ENCODE measurements around the gene MAJIN.

The MAJIN gene

GRCh38 chr11:64931290-64931689 is 40.6 kb downstream of the MAJIN start:
- no peak for DNase-seq

DNA sequence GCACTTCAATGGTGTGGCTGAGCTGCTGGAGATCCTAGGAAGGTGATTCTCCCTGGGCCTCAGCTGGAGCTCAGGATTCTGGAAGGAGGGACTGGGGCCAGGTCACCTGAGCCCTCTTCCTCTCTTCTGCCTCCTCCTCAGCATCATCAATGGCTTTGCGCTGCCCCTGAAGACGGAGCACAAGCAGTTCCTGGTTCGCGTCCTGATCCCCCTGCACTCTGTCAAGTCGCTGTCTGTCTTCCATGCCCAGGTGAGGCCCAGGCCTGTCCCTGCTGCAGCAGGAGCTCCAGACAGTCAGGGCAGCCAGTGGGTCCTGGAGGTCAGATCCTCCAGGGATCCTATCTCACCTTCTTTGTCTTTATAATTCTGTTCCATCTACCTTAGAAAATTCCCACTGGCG is 41.6 kb downstream of the MAJIN start:
- no peak for DNase-seq

DNA sequence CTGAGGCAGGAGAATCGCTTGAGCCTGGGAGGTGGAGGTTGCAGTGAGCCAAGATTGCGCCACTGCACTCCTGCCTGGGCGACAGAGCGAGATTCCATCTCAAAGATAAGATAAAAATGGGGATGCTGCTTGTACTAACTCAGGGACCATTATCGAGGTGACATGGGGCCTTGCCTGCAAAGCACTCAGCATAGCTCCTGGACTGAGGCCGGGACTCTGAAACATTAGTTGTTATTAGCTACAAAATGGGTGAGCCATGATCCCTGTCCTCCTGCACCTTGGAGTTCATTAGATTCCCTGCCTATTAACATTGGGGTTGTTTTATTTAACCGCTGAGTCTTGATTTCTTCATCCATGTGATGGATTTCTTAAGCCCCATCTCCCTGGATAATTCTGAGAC is 42.3 kb downstream of the MAJIN start:
- DNase-seq, result no peak

DNA sequence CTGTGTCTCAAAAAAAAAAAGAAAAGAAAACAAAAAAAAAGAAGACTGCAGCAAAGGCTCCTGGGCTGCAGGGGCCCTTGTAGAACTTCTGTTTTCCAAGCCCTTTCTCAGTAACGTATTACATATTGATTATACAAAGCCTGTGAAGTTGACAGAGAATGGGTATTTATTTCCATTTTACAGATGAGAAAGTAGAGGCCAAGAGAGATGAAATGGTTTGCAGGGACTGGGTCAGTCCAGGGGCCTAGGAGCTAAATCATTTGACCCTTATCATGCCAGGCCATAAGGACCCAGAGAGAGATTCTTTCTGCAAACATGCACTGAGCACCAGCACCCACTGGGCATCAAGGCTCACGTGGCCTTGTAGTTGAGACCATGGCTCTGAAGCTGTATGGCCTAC is 43.0 kb downstream of the MAJIN start:
- no peak for DNase-seq

GRCh38 chr11:64926689-64927088 is 45.2 kb downstream of the MAJIN start:
- no peak for DNase-seq

GRCh38 chr11:64925536-64926436 is 46.1 kb downstream of the MAJIN start:
- no peak for DNase-seq

DNA sequence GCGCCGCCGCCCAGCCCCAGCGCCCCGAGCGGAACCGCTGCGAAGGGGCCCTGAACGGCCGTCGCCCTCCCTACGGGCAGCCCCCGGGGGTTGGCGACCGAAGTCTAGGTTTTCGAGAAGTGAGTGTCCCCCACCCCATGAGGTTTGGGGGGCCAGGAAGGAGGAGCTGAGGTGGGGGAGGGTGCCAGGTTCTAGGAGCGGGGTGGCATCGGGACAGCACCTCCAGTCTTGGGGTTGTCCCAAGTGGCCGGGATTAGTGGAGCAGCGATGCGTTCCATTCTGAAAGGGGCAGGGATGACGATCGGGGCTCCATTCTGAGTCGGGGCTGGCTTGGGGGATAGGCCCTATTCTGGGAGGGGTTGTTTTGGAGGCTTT is 47.0 kb downstream of the MAJIN start:
- no peak for DNase-seq

DNA sequence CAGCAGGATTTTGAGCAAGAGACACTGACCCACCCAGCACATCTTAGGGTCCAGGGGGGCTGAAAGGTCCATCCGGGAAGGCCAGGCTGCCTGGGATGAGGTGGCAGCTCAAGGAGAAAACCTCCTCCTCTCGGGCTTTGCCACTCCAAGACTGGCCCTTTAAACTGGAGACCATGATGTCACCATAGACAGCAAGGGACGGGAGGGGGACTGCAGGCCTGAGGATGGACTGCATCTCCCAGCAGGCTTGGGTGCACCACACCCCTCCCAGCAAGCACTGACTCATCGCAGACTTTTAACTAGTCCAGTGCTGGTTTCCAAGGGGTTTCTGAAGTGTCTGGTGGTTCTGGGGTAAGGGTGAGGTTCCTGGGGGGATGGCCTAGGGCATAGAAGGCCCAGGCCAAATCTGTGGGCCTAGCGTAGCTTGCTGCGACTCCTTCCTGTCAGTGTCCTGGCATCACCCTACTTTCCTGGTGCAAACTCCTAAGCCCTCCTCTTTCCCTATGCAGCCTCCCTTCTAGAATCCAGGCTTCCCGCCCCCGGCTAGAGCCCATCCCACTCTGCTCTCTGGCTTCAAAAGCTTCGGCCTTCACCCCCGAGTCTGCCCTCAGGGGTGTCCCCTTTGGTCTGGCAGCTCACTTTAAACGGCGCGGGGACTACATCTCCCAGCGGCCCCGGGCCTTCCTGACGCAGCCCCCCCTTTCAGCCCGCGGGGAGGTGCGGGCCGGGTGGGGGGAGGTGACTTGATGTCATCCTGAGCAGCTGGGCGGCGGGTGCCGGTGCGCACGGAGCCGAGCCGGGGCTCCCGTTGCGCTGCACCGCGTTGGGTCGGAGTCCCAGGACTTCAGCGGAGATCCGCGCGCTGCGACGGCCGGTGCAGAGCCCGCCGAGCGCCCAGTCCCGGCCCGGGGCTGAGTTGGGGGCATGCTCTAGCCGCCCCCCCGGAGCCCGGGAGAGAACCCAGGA is 47.7 kb downstream of the MAJIN start, which contains the start of gene PPP2R5B:
Gene PPP2R5B, plus strand, starts transcription at position 746 of the 966 bp plus-strand sequence. CDS start 1,046 bp downstream, outside the sequence.
- DNase-seq, result peak; percentile 92 to 94

DNA sequence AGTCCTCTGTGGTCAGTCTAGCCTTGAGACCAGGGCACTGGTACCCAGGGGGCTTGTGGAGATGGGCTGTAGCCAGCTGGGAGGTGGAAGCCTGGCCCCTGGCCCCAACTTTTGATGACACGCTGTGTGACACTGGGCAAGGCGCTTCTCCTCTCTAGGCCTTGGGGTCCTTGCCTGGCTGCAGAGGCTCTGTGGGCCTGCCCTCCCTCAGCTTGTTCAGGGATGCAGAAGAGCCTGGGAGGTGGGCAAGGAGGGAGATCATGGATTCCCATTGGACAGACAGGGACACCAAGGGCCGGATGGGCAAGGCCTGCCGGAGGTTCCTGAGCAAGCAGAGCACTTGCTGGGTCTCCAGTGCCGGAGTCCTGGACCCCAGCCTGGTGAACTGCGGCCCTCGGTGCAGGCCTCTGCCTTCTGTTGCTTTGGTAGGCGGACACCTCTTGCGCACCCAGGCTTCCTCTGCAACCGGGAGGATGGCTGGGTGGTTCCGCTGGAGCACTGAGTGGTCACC is 48.7 kb downstream of the MAJIN start:
- no peak for DNase-seq

DNA sequence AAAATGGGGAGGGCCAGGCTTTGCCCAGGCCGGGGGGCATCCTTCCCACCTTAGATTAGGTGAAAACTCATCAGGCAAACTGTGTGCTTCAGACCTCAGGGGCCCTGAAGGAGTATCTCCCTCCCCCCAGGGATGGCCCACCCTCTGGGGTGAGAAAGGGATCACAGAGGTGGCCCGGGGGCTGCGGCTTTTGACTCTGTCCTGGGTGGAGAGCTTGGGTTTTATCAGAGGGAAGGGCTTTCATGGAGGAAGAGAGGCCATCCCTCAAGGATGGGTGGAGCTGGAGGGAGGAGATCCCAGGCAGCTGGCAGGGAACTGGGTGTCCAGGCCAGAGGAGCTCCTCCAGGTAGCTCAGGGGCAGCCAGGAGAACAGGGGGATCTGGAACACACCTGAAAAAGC is 50.5 kb downstream of the MAJIN start:
- DNase-seq, result no peak

DNA sequence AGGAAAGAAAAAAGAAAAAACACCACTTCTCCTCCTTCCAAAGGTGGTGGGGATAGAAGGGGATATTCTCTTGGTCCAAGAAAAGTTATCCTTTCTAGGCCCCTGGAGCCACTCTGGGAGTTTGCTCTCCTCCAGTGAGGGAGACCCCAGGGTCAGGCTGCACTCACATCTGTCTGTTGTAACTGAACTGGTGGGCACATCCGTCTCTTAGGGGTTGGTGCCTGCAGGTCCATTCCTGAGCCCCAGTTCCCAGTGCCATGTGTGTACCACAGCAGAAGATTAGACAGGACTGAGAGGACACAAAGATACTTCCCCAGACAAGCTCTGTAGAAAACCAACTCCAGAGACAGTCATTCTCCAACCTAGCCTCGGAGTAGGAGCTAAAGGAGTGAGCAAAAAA is 51.8 kb downstream of the MAJIN start:
- DNase-seq, result no peak

DNA sequence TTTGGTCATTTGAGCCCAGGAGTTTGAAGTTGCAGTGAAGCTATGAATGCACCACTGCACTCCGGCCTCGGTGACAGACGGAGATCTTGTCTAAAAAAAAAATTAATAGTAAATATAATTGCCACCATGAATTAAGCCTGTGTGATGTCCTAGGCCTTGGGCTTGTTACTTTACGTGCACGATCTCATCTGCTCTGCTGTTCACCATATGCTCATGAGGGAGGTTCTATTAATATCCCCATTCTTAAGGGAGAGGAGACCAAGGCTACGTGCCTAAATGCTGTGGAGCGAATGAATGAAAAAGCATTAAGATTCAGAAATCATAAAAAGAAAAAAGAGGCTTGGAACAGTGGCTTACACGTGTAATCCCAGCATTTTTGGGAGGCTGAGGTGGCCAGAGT is 52.3 kb downstream of the MAJIN start:
- no peak for DNase-seq

DNA sequence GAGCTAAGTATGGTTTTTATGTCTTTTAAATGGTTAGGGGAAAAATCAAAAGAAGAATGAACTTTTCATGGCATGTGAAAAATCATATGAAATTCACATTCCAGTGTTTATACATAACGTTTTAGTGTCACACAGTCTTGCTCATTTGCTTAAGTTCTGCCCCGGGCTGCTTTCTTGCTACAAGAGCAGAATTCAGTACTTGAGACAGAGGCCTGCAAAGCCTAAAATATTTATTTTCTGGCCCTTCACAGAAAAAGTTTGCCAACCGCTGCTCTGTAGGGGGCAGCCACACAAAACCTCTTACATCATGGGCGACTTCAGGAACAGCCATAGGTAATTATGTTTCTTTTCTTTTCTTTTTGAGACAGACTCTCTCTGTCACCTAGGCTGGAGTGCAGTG is 53.9 kb downstream of the MAJIN start:
- DNase-seq, result peak in 1 of 2 donors; percentile 6

DNA sequence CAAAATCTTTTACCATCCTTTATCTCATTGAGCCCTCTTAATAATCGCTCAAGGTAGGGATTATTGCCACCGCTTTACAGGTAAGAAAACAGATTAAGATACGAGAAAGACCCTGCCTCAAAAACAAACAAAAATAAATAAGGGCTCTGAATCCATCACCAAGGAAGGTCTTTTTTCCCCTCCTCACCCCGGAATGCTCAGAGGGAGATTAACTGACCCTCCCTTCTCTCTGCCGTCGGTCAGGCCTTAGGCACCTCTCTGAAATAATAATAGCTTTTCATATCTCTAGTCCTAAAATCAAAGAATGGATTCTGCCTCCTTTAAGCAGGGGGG is 54.3 kb downstream of the MAJIN start:
- no peak for DNase-seq

- peak; percentile 100 for DNase-seq
Observed at GRCh38 chr11:64916775-64917662, 54.9 kb downstream of the MAJIN start, which contains the start of gene ATG2A. Gene ATG2A, minus strand, starts transcription at chr11:64917209. Its CDS starts 74 bp downstream, at chr11:64917135.

- DNase-seq, result peak; percentile 66 to 79
Observed at GRCh38 chr11:64916040-64916774, 55.7 kb downstream of the MAJIN start.

GRCh38 chr11:64915376-64915887 is 56.5 kb downstream of the MAJIN start:
- DNase-seq, result no peak

GRCh38 chr11:64914123-64914522 is 57.8 kb downstream of the MAJIN start:
- DNase-seq, result no peak

DNA sequence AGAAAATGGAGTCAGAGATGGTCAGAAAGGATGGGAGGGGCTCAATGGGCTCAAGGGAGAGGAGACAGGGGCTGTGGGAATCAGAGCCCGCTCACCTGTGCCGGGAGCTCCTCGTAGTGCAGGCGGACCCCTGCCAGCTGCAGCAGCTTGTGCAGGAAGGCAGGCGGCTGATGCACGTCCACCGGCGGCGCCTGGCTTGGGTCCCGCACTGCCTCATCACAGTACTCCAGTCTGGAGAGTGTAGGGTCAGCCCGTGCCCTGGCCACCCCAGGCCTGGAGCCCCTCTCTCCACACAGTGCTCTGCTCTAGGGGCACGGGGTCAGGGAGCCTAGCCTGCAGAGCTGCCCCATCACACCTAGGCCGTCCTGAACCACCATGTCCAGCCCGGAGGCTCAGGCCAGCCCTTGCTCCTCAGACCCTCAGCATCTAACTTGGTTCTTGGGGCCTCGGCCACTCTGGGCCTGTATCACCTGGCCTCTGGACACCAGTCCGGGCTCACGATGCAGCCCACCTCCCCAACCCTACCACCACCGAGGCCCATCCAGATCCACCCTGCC is 58.7 kb downstream of the MAJIN start:
- no peak for DNase-seq

DNA sequence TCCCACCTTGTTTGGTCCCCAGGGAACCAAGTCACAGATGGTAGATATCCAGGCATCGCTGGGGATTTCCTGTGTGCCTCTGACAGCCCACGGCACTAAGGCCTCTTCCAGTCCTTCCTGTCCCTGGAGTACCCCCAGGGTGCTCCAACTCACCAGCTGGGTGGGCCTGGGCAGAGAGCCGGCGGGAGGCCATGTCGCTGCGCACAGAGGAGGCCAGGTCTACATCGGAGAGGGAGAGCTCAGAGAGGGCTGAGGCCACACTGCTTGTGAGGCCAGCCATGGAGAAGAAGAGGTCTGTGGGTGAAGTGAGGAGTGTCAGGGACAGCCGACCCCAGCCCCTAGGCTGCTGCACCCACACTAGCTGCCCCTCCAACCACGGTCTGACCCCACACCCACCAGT is 60.2 kb downstream of the MAJIN start:
- no peak for DNase-seq

DNA sequence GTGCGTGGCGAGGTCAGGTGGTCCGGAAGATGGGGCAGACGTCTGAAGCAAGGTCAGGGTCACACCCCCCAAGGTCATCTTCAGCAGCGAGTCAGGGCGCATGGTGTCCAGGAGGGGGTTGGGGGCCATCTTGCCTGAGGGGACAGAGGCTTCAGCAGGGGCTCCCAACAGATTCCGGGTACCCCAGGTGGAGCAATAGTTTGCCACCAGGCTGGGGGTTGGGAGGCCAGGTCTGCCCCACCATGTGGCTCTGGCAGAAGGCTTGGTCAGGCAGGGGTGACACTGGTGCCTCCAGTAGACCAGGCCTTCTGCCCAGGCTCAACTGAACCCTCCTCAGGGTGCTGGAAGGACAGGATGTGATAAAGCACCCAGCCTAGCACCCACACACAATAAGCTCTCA is 60.8 kb downstream of the MAJIN start:
- no peak for DNase-seq
